ENCODE data around the gene EEIG1. TPM values are rescaled to one million over a fixed set of nuclear protein-coding genes. Genes with fewer than 3 reads are reported as not detected.

Gene EEIG1
- total RNA-seq, 1 donor from 2014 or later, result 96.8 TPM

DNA sequence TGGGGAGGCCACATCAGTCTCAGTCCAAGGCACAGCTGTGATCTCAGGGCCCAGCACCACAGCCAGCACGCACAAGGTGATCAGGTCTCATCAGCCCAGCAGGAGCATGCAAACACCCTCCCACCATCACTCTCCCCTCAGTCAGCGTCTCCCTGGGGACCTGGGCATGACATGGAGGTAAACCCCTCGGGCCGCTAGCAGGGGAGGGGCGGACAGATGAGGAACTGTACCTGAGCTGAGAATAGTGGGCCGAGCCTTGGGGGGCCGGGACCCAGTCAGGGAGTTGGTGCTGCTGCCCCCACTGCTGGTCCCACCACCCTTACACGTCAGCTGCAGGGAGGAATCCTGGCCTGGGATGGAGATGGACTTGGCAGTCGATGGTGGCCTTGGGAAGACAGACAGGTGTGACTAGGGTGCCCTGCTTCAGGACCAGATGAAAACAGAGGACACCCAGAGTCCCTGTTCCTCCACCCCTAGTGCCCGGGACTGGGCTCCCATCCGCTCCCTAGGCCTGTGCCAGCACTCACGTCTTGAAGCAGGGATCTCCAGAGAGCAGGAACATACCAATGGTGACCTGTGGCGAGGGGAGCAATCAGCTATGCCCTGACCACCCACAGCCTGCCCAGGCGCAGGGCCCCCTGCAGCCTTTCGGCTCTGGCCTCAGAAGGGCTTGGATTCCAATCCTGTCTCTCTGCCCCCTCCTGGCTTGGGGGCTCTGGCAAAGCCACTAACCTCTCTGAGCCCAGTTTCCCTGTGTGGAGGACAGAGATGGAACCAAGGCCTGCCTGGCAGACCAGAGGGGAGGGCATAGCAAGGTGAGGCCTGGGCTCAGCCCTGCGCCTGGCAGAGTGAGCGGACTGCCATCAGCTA is 32.7 kb downstream of the EEIG1 start:
- ATAC-seq, result no peak
- DNase-seq (ENCODE audit: low spot score), result no peak
- intact Hi-C loops (cut with DNase I), result no loop called here

- intact Hi-C loops (cut with DNase I), result no loop called here
- DNase-seq (ENCODE audit: low spot score), result no peak
- ATAC-seq, result no peak
Observed at GRCh38 chr9:127946728-127947127, 34.1 kb downstream of the EEIG1 start.

GRCh38 chr9:127945942-127946341 is 34.8 kb downstream of the EEIG1 start:
- intact Hi-C loops (cut with DNase I), result no loop called here
- ATAC-seq (no peak), DNase-seq (ENCODE audit: low spot score) (no peak)

DNA sequence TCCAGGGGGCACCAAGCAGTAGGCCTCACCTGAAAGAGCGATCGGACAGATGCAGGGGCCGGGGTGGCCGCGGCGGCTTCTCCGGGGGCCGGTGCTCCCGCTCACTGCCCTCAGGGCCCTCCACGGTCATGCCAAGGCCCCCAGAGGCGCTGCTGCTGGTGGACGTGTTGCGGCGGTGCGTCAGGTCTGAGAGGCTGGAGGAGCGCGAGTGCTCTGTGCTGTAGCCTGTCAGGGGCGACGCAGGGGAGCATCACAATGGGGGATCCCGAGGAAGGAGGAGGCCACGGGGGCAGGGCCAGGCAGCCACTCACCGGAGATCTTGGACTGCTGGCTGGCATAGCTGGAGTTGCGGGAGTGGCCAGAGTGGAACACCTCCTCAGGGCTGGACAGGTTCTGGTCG is 35.5 kb downstream of the EEIG1 start:
- DNase-seq (ENCODE audit: low spot score) (no peak), ATAC-seq (no peak)
- intact Hi-C loops (cut with DNase I), result no loop called here

GRCh38 chr9:127944586-127945218 is 36.1 kb downstream of the EEIG1 start:
- DNase-seq (ENCODE audit: low spot score), result no peak
- ATAC-seq, result no peak
- intact Hi-C loops (cut with DNase I), result loop anchor here (5.0 kb wide), 3 partner anchors 33 to 173 kb away; no protein-coding TSS in a partner anchor

- ATAC-seq (peak; percentile 86), DNase-seq (ENCODE audit: low spot score) (peak; percentile 94)
- intact Hi-C loops (cut with DNase I), result loop anchor here (5.0 kb wide), 3 partner anchors 34 to 174 kb away; no protein-coding TSS in a partner anchor
Observed at GRCh38 chr9:127943731-127944144, 37.1 kb downstream of the EEIG1 start.

GRCh38 chr9:127943011-127943662 is 37.7 kb downstream of the EEIG1 start:
- intact Hi-C loops (cut with DNase I), result loop anchor here (5.0 kb wide), 3 partner anchors 34 to 174 kb away; no protein-coding TSS in a partner anchor
- DNase-seq (ENCODE audit: low spot score) (no peak), ATAC-seq (no peak)

DNA sequence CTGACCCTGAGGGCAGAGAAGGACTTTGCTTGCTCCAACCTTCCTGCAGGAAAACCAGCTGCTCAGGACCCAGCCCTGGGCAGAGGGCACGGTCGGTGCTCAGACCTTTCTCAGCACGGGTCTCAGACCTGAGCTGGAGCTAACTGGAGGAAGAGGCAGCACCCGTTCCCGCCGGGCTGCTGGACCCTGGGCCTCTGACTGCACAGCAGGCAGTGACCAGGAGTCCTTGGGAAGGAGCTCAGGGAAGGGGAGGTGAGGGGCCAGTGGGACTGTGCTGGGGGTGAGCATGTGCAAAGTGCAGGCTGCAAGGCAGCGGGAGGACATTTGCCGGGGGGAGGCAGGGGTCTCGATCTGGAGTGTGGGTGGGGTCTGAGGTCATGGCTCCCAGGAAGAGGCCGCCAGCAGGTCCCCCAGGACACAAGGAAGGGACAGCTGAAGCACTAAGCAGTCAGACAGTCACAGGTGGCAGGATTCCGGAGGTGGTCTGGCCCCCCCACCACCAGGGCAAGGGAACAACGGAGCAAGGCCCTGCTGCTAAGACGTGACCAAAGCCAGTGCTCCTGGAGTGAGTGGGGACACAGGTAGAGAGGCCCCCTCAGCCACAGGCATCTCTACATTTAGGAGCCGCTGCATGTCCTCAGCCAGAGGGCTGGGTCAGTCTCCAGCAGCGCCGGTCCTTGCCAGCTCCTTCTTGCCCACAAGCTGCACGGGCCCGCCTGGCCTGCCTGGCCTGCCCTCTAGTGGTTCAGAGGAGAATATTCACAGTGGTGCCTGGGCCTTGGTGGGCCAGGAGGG is 38.4 kb downstream of the EEIG1 start:
- DNase-seq (ENCODE audit: low spot score) (no peak), ATAC-seq (peak; percentile 70)
- intact Hi-C loops (cut with DNase I), result loop anchor here (5.0 kb wide), 3 partner anchors 35 to 175 kb away; no protein-coding TSS in a partner anchor

- intact Hi-C loops (cut with DNase I), result loop anchor here (5.0 kb wide), 3 partner anchors 35 to 175 kb away; no protein-coding TSS in a partner anchor
- no peak for ATAC-seq
- DNase-seq (ENCODE audit: low spot score), result no peak
Observed at GRCh38 chr9:127941961-127942215, 38.9 kb downstream of the EEIG1 start.

DNA sequence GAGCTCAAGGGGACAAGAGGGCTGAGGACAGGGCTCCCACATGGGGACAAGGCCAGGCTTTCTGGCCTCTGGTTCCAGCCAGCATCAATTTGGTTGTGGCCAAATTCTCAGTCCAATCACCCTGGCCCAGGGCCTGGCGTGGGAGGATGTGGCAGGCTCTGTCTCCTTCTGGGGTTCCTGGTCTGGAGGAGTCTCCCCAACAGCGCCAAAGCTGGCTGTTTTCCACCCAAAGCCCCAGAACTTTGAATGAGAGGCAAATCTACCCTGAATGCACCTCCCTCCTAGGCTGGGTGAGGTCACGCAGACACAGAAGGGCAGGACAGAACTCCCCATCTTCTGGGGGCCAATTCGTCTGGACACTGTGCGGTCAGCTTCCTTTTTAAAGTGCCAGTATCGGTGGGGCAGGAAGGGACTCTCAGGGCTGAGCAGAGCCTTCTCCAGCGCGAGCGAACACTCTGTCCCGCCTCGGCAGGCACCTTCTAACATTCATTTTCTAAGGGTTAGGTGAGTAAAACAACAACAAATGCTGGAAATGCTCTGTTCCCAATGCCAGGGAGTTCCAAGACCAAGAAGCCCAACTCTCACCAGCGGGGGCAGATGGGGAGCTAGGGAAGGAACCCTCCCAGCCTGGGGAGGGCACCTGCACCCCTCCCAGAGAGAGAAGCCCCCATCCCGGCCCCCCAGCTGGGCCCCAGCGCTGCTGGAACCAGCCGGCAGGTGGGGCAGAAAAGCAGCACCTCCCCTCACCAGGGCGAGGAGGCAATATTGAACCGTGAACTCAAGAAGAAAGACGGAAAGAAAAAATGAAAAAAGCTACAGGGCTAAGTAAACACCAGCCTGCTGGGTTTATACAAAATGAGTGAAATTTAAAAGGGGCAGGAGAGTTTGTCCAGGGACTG is 39.5 kb downstream of the EEIG1 start:
- intact Hi-C loops (cut with DNase I), result loop anchor here (5.0 kb wide), 3 partner anchors 36 to 176 kb away; no protein-coding TSS in a partner anchor
- DNase-seq (ENCODE audit: low spot score) (no peak), ATAC-seq (no peak)

DNA sequence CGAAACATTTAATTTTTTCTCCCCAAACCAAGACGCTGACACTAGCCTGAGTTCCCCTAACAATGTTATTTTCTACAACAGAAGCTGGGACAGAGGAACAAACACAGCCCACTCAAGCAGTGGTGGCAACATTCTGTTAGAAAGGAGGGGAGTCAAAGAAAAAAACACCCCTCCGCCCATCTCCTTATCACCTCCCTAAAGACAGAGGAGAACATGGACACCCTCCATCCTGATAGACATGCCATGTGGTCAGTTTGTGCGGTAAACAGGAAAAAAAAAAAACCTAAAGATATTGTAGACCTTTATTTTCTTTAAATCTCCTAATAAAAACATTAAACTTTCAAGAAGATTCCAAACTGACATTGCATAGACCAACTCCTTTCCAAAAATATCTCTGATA is 40.2 kb downstream of the EEIG1 start:
- ATAC-seq (no peak), DNase-seq (ENCODE audit: low spot score) (no peak)
- intact Hi-C loops (cut with DNase I), result loop anchor here (5.0 kb wide), 3 partner anchors 37 to 177 kb away; no protein-coding TSS in a partner anchor

DNA sequence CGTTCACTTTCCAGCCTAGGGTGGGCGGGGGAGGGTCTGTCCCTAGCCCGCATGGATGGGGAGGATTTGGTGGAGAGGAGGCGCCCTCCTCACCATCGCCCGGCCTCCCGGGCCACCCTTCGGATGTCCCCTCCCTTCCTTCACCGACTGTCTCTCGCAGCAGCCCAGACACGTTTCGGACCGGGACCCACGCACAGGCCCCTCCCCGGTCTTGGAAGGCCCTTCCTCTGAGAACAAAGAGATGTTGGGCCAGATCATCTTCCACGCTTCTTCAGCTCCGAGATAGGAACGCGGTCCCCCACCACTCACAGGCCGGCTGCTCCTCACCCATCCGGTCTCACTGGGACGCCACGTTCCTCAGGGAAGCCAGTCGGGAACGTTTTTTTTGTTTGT is 42.5 kb downstream of the EEIG1 start:
- ATAC-seq (peak; percentile 33), DNase-seq (ENCODE audit: low spot score) (no peak)
- intact Hi-C loops (cut with DNase I), result no loop called here

DNA sequence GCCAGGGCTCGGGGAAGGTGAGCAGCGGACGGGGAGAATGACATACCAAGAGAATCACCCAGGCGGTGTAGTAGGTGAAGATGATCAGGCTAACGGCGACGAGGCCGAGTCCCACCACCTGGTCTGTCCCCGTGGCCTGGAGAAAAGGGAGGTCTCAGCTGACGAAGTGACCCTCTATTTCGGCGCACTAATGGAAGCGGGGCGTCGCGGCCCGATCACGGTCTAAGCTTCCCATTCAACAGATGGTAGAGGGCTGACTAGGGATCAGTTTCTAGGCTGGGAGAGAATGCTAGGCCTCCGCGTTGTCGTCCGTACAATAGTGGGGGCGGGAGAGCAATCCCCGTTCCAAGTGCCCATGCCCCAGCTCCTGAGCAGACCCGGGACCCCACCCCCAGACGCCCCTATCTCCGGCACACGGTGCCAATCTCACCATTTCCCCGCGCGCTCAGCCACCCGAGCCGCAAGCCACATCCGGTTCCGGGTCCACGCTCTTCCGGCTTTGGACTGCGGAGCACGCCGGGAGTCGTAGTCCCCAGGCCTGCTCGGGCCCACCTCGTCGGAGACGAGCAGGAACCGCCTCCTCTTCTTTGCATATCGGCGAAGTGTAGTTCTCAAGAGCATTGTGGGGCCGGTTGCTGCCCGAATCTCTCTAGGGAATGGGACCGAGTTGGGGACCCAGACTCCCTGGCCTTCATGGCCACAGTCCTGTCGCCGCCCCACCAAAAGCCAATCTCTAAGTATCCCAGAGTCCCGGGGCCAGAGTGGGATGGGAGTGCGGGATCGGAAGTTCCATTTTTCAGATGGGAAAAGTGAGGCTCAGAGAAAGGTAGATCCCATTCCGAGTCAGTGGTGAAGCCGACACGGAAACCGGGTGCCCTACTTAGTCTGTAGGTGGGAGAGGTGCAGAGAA is 43.1 kb downstream of the EEIG1 start, which contains the start of gene DPM2:
TSS of gene DPM2 (minus strand) at position 467 of the 910 bp plus-strand sequence. CDS start at position 433, 34 bp downstream.
- ATAC-seq (peak; percentile 91), DNase-seq (ENCODE audit: low spot score) (peak; percentile 88)
- intact Hi-C loops (cut with DNase I), result no loop called here

- intact Hi-C loops (cut with DNase I), result no loop called here
- DNase-seq (ENCODE audit: low spot score) (no peak), ATAC-seq (no peak)
Observed at GRCh38 chr9:127937056-127937387, 43.8 kb downstream of the EEIG1 start.

DNA sequence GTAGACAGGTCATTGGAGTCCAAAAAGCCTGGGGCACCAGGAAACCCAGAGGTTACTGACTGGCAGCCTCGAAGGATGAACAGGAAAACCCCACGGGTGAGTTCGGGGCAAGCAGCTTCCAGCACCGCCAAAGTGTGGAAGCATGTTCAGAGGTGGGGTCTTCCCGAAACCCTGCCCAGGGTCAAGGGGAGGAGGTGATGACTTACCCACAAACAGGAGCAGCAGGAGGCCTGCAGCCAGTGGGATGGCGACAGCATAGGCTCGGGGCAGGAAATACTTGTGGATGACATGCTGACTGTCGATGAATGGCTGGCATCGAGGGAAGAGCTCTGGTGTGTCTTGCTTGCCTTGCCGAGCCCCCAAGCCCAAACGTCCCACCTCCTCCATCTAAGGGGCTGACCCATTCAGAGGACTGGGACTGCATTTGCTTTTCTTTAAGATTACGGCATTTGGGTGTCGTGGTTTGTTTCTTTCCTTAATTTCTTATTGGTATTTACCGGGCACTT is 44.4 kb downstream of the EEIG1 start:
- intact Hi-C loops (cut with DNase I), result no loop called here
- no peak for DNase-seq (ENCODE audit: low spot score)
- no peak for ATAC-seq

DNA sequence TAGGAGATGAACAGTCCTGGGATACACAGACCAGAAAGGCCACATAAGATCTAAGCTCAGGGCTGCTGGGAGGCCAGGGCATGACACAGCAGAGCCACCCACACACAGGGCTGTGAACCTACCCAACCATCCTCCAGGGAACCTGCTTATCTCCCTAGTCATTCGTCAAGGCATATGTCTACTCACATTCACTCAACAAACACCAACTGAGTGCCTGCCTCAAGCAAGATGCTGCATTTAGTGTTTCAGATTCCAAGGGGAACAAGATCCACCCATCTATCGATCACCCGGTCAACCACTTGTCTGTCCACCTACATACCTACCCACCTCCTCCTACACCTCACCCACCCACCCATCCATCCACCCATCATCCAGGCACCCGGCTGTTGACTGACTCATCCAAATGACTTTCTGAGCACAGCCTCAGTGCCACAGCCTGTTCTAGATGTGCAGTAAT is 45.0 kb downstream of the EEIG1 start:
- ATAC-seq, result no peak
- intact Hi-C loops (cut with DNase I), result no loop called here
- DNase-seq (ENCODE audit: low spot score), result no peak

DNA sequence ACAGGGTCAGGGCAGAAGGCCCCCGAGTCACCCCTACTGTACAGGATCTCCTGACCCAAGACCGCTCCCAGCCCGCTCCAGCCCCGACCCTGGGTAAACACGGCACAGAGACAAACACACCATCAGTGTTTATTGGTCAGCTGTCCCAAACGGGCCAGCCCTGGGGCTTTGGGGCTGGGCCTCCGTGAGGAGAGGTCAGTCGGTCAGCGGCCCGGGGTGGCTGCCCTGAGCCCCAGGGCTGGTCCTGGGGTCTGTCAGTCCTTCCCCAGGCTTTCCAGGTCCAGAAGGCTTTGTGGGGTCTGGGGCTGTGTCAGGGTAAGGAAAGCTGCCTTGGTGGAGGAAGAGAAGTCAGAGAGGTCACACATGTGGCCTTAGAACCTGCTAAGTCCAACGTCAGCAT is 45.8 kb downstream of the EEIG1 start:
- intact Hi-C loops (cut with DNase I), result no loop called here
- DNase-seq (ENCODE audit: low spot score), result no peak
- no peak for ATAC-seq
